GM20000 (cell line): ENCODE results near the gene LRBA.

ENCODE experiments used
- DNase-seq: peaks from one replicate; pipeline ENCODE4 v3.0.0; 2012; ENCODE audit warnings: low spot score
- CTCF ChIP-seq: IDR thresholded peaks from 2 replicates; pipeline ENCODE4 v1.5.1; 2012; ENCODE audit warnings: mild to moderate bottlenecking, control low read depth; ENCODE audit errors: extremely low read depth, missing control alignments

The LRBA gene

GRCh38 chr4:150323406-150324325 is 691.4 kb downstream of the LRBA start:
- TF ChIP-seq CTCF: no peak
- DNase-seq: no peak

- TF ChIP-seq CTCF: no peak
- no peak for DNase-seq
Observed at GRCh38 chr4:150322646-150323045, 692.4 kb downstream of the LRBA start.

- DNase-seq: no peak
- TF ChIP-seq CTCF: no peak
Observed at GRCh38 chr4:150321113-150321512, 694.0 kb downstream of the LRBA start.

GRCh38 chr4:150318971-150319370 is 696.1 kb downstream of the LRBA start:
- no peak for DNase-seq
- TF ChIP-seq CTCF: no peak

GRCh38 chr4:150318527-150318926 is 696.6 kb downstream of the LRBA start:
- no peak for DNase-seq
- no peak for TF ChIP-seq CTCF

GRCh38 chr4:150316332-150317205 is 698.5 kb downstream of the LRBA start:
- no peak for TF ChIP-seq CTCF
- DNase-seq: no peak

GRCh38 chr4:150315691-150316090 is 699.4 kb downstream of the LRBA start:
- no peak for TF ChIP-seq CTCF
- DNase-seq: no peak
